Liver (tissue), 9 donors: ENCODE measurements around the gene KNDC1. TPM values are rescaled to one million over a fixed set of nuclear protein-coding genes. Genes with fewer than 3 reads are reported as not detected.

ENCODE experiments used
- DNase-seq: peaks from one replicate; pipeline ENCODE4 v3.0.0-alpha.2; 2017; ENCODE audit warnings: low spot score
- H3K27ac ChIP-seq, 2 donors: one replicate each; pipeline ENCODE4 v1.7.0; 2013; ENCODE audit warnings: inconsistent platforms in 2 of 2, low read length in 2 of 2, control low read depth in 1 of 2, low read depth in 1 of 2, mild to moderate bottlenecking in 1 of 2
- H3K27me3 ChIP-seq, 4 donors: one replicate each; pipeline versions ENCODE4 v1.6.1 to v1.7.0; 2013; ENCODE audit warnings: low read length in 3 of 4, inconsistent platforms in 1 of 4, mild to moderate bottlenecking in 1 of 4, moderate library complexity in 1 of 4; ENCODE audit not compliant: control insufficient read depth in 4 of 4, insufficient read depth in 4 of 4
- H3K36me3 ChIP-seq, 4 donors: one replicate each; pipeline versions ENCODE4 v1.6.1 to v1.7.0; 2013; ENCODE audit warnings: low read length in 3 of 4, mild to moderate bottlenecking in 3 of 4, low read depth in 1 of 4, moderate library complexity in 1 of 4; ENCODE audit not compliant: control insufficient read depth in 4 of 4, insufficient read depth in 3 of 4
- H3K4me1 ChIP-seq, 4 donors: one replicate each; pipeline versions ENCODE4 v1.6.1 to v1.7.0; 2013; ENCODE audit warnings: low read length in 3 of 4, mild to moderate bottlenecking in 3 of 4, moderate library complexity in 1 of 4; ENCODE audit not compliant: control insufficient read depth in 4 of 4, insufficient read depth in 4 of 4
- H3K4me3 ChIP-seq, 3 donors: one replicate each; pipeline versions ENCODE4 v1.6.1 to v1.7.0; 2013; ENCODE audit warnings: low read length in 3 of 3, control low read depth in 1 of 3, low read depth in 1 of 3, mild to moderate bottlenecking in 1 of 3
- H3K9ac ChIP-seq, 2 donors: one replicate each; pipeline ENCODE4 v1.7.0; 2013; ENCODE audit warnings: low read length in 2 of 2, mild to moderate bottlenecking in 2 of 2, moderate library complexity in 2 of 2, control low read depth in 1 of 2, low read depth in 1 of 2
- H3K9me3 ChIP-seq, 4 donors: one replicate each; pipeline versions ENCODE4 v1.6.1 to v1.7.0; 2013; ENCODE audit warnings: low read length in 3 of 4; ENCODE audit not compliant: control insufficient read depth in 4 of 4
- EGR1 ChIP-seq, 2 donors: IDR thresholded peaks; 2 replicates each; pipeline ENCODE4 v1.6.1; 2016 to 2018; ENCODE audit warnings: antibody characterized with exemption in 2 of 2, low read depth in 2 of 2
- FOXA1 ChIP-seq: IDR thresholded peaks from 2 replicates; pipeline ENCODE4 v1.6.1; 2016; ENCODE audit warnings: antibody characterized with exemption
- FOXA2 ChIP-seq: IDR thresholded peaks from 2 replicates; pipeline ENCODE4 v1.6.1; 2016; ENCODE audit warnings: antibody characterized with exemption
- GABPA ChIP-seq, 2 donors: IDR thresholded peaks in 1 of 2; conservative IDR thresholded peaks in 1 of 2; 2 replicates each; pipeline ENCODE4 v1.6.1; 2016; ENCODE audit warnings: antibody characterized with exemption in 2 of 2, mild to moderate bottlenecking in 1 of 2, moderate library complexity in 1 of 2
- HNF4A ChIP-seq, 2 donors: conservative IDR thresholded peaks; 2 replicates each; pipeline ENCODE4 v1.6.1; 2016; ENCODE audit warnings: antibody characterized with exemption in 2 of 2, mild to moderate bottlenecking in 2 of 2
- HNF4G ChIP-seq: IDR thresholded peaks from 2 replicates; pipeline ENCODE4 v1.6.1; 2016; ENCODE audit warnings: antibody characterized with exemption
- JUND ChIP-seq, 2 donors: IDR thresholded peaks; 2 replicates each; pipeline ENCODE4 v1.6.1; 2016; ENCODE audit warnings: antibody characterized with exemption in 2 of 2
- NR2F2 ChIP-seq: IDR thresholded peaks from 2 replicates; pipeline ENCODE4 v1.6.1; 2016; ENCODE audit warnings: antibody characterized with exemption
- RXRA ChIP-seq, 2 donors: IDR thresholded peaks; 2 replicates each; pipeline ENCODE4 v1.6.1; 2017 to 2018; ENCODE audit warnings: antibody characterized with exemption in 2 of 2, mild to moderate bottlenecking in 1 of 2
- TAF1 ChIP-seq: conservative IDR thresholded peaks from 2 replicates; pipeline ENCODE4 v1.6.1; 2016; ENCODE audit warnings: antibody characterized with exemption, mild to moderate bottlenecking
- YY1 ChIP-seq: IDR thresholded peaks from 2 replicates; pipeline ENCODE4 v1.6.1; 2016; ENCODE audit warnings: antibody characterized with exemption, mild to moderate bottlenecking
- WGBS: extraction: QIAGEN DNeasy Blood & Tissue Kit; methylation state at CpG from one replicate; pipeline ENCODE4 v1.1.7; 2013; 5-methylcytosine and 5-hydroxymethylcytosine counted together
- polyA plus RNA-seq, 2 donors: library from polyadenylated mRNA; stranded (reverse) in 1 of 2; unstranded in 1 of 2; fragments of 200-250 nt in 1 of 2; fragments of >200 nt in 1 of 2; fragmentation: Nextera tagmentation in 1 of 2; extraction: Ambion mirVana in 1 of 2; gene quantifications; one replicate each; pipeline versions ENCODE4 v1.2.1 to v1.2.3, GENCODE V29; 2013 to 2015
- total RNA-seq, 2 donors: library from RNA; depleted of rRNA; stranded (reverse); fragments of >200 nt; gene quantifications; one replicate each; pipeline ENCODE4 v1.2.3, GENCODE V29; 2014
- TF ChIP-seq, protein P1 (sequence below): IDR thresholded peaks from 2 replicates; pipeline ENCODE4 v1.6.1; 2016; ENCODE audit warnings: antibody characterized with exemption, mild to moderate bottlenecking
- TF ChIP-seq, protein P2 (sequence below): IDR thresholded peaks from 2 replicates; pipeline ENCODE4 v1.6.1; 2016; ENCODE audit warnings: antibody characterized with exemption
- TF ChIP-seq, protein P3 (sequence below): fragments of 150-350 bp; IDR thresholded peaks from 2 replicates; pipeline ENCODE4 v1.5.1; 2017; ENCODE audit warnings: improper control_type of control experiment, low read depth, low read length; ENCODE audit not compliant: missing input control
- TF ChIP-seq, protein P4 (sequence below): IDR thresholded peaks from 2 replicates; pipeline ENCODE4 v1.6.1; 2016; ENCODE audit warnings: antibody characterized with exemption
- TF ChIP-seq, protein P5 (sequence below): IDR thresholded peaks from 2 replicates; pipeline ENCODE4 v1.6.1; 2016; ENCODE audit warnings: antibody characterized with exemption
- donor health status: healthy.
- donor health status: healthy.
- donor health status: healthy.
- donor health status: healthy.
- donor health status: healthy.

Gene KNDC1
- total and polyA plus RNA-seq, 4 donors = 0.53 to 12.9 (median 4.3) TPM

DNA sequence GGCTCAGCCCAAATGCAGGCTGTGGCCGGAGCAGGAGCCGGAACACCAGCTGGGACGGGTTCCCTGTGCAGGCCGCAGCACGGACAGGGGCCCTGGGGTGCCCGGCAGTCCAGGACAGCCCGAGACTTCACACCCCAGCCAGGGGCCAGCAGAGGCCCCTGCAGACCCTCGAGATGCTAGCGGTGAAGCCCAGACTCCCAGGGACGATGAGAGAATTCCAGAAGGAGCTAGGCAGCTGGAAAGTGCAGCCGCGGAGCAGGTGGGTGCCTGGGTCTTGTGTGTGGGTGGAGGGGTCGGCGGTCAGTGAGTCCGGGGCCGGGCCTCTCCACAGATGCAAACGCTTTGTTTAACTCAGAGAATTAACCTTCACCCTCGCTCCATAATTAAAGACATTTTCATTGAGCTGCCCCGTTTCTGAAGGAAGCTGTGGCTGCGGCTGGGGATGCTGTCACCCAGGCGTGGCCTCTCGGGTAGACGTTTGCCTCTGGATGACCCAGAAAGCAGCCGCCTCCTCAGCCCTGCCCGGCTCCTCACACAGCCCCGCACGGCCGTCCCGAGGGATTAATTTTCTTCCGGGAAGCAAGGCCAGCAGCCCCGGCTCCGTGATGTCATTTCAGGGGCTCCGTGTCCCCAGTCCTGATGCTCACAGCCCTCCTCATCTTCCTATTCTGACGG, 26.5 kb downstream of the KNDC1 start:
- Histone ChIP-seq H3K4me1 (no peaks in the 10 kb centered on the region), H3K9me3 (no peaks in the 10 kb centered on the region), H3K27me3 (no peaks in the 10 kb centered on the region), H3K4me3 (no peak overlapping the region), H3K36me3 (peaks cover 0 to 5% (median 0%) of the 10 kb centered on the region in 4 donors), H3K9ac (no peak overlapping the region), H3K27ac (no peak overlapping the region)
- 79% methylated on average over 34 of the region's 34 CpGs for WGBS
- DNase-seq = no peak
- TF ChIP-seq, protein P1, sequence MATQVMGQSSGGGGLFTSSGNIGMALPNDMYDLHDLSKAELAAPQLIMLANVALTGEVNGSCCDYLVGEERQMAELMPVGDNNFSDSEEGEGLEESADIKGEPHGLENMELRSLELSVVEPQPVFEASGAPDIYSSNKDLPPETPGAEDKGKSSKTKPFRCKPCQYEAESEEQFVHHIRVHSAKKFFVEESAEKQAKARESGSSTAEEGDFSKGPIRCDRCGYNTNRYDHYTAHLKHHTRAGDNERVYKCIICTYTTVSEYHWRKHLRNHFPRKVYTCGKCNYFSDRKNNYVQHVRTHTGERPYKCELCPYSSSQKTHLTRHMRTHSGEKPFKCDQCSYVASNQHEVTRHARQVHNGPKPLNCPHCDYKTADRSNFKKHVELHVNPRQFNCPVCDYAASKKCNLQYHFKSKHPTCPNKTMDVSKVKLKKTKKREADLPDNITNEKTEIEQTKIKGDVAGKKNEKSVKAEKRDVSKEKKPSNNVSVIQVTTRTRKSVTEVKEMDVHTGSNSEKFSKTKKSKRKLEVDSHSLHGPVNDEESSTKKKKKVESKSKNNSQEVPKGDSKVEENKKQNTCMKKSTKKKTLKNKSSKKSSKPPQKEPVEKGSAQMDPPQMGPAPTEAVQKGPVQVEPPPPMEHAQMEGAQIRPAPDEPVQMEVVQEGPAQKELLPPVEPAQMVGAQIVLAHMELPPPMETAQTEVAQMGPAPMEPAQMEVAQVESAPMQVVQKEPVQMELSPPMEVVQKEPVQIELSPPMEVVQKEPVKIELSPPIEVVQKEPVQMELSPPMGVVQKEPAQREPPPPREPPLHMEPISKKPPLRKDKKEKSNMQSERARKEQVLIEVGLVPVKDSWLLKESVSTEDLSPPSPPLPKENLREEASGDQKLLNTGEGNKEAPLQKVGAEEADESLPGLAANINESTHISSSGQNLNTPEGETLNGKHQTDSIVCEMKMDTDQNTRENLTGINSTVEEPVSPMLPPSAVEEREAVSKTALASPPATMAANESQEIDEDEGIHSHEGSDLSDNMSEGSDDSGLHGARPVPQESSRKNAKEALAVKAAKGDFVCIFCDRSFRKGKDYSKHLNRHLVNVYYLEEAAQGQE = no peak
- TF ChIP-seq HNF4A (conservative IDR thresholded peaks at IDR 0.05) (no peak), JUND (IDR thresholded peaks at IDR 0.05) (no peak), TAF1 (no peak), NR2F2 (no peak), GABPA (IDR thresholded peaks at IDR 0.05 in 1 of 2, conservative IDR thresholded peaks at IDR 0.05 in 1 of 2) (no peak), YY1 (no peak), FOXA1 (no peak), EGR1 (IDR thresholded peaks at IDR 0.05; ENCODE audit: low read depth in 2 of 2) (no peak), FOXA2 (no peak), RXRA (IDR thresholded peaks at IDR 0.05) (no peak), HNF4G (no peak)
- TF ChIP-seq, protein P2, sequence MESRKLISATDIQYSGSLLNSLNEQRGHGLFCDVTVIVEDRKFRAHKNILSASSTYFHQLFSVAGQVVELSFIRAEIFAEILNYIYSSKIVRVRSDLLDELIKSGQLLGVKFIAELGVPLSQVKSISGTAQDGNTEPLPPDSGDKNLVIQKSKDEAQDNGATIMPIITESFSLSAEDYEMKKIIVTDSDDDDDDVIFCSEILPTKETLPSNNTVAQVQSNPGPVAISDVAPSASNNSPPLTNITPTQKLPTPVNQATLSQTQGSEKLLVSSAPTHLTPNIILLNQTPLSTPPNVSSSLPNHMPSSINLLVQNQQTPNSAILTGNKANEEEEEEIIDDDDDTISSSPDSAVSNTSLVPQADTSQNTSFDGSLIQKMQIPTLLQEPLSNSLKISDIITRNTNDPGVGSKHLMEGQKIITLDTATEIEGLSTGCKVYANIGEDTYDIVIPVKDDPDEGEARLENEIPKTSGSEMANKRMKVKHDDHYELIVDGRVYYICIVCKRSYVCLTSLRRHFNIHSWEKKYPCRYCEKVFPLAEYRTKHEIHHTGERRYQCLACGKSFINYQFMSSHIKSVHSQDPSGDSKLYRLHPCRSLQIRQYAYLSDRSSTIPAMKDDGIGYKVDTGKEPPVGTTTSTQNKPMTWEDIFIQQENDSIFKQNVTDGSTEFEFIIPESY = no peak
- TF ChIP-seq, protein P3, sequence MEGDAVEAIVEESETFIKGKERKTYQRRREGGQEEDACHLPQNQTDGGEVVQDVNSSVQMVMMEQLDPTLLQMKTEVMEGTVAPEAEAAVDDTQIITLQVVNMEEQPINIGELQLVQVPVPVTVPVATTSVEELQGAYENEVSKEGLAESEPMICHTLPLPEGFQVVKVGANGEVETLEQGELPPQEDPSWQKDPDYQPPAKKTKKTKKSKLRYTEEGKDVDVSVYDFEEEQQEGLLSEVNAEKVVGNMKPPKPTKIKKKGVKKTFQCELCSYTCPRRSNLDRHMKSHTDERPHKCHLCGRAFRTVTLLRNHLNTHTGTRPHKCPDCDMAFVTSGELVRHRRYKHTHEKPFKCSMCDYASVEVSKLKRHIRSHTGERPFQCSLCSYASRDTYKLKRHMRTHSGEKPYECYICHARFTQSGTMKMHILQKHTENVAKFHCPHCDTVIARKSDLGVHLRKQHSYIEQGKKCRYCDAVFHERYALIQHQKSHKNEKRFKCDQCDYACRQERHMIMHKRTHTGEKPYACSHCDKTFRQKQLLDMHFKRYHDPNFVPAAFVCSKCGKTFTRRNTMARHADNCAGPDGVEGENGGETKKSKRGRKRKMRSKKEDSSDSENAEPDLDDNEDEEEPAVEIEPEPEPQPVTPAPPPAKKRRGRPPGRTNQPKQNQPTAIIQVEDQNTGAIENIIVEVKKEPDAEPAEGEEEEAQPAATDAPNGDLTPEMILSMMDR = no peak
- TF ChIP-seq, protein P4, sequence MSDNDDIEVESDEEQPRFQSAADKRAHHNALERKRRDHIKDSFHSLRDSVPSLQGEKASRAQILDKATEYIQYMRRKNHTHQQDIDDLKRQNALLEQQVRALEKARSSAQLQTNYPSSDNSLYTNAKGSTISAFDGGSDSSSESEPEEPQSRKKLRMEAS = no peak
- TF ChIP-seq, protein P5, sequence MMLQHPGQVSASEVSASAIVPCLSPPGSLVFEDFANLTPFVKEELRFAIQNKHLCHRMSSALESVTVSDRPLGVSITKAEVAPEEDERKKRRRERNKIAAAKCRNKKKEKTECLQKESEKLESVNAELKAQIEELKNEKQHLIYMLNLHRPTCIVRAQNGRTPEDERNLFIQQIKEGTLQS = no peak
